Liver (tissue), 3 donors: ENCODE results near the gene SERPINI1.

Source experiments
- CTCF ChIP-seq: fragments of 150-350 bp; IDR thresholded peaks from 2 replicates; pipeline ENCODE4 v1.5.1; 2017; ENCODE audit warnings: improper control_type of control experiment, low read depth, low read length; ENCODE audit not compliant: missing input control
- RAD21 ChIP-seq, 2 donors: IDR thresholded peaks; 2 replicates each; pipeline ENCODE4 v1.6.1; 2016; ENCODE audit warnings: antibody characterized with exemption in 2 of 2, mild to moderate bottlenecking in 2 of 2
- SP1 ChIP-seq: IDR thresholded peaks from 2 replicates; pipeline ENCODE4 v1.6.1; 2018; ENCODE audit warnings: antibody characterized with exemption, mild to moderate bottlenecking
- donor health status: healthy.
- donor health status: healthy.

GRCh38 chr3:167866331-167866730 lies 130.8 kb downstream of the SERPINI1 start:
- no peak for TF ChIP-seq CTCF
- TF ChIP-seq RAD21 (IDR thresholded peaks at IDR 0.05) = no peak
- TF ChIP-seq SP1 = no peak
